Bronchial epithelial cell (primary cell): Measurements from ENCODE around the gene ETV6. TPM values are rescaled to one million over a fixed set of nuclear protein-coding genes. Genes with fewer than 3 reads are reported as not detected.

ENCODE experiments used
- DNase-seq: peaks from one replicate; pipeline ENCODE4 v3.0.0-alpha.2; 2010; ENCODE audit warnings: low read depth
- FAIRE-seq: peaks from 2 replicates; lab custom pipeline; 2011; peaks lifted over from hg19 to GRCh38; lab: Jason Lieb, UNC
- H3K27me3 ChIP-seq: 2 replicates; pipeline ENCODE4 v1.5.1; 2011; ENCODE audit warnings: low read length; ENCODE audit not compliant: control insufficient read depth, insufficient read depth
- H3K36me3 ChIP-seq: 2 replicates; pipeline ENCODE4 v1.5.1; 2011; ENCODE audit warnings: low read length; ENCODE audit not compliant: control insufficient read depth, insufficient read depth
- H3K4me3 ChIP-seq: 2 replicates; pipeline ENCODE4 v1.5.1; 2011; ENCODE audit warnings: mild to moderate bottlenecking, low read depth, low read length, control low read depth
- total RNA-seq: library from RNA; depleted of rRNA; stranded (reverse); fragments of >200 nt; gene quantifications from 2 replicates; pipeline ENCODE4 v1.2.1, GENCODE V29; 2014
- TF ChIP-seq, protein P1 (sequence below): IDR thresholded peaks from 2 replicates; pipeline ENCODE4 v1.5.1; 2011; ENCODE audit warnings: mild to moderate bottlenecking, moderate library complexity, low read length, control low read depth, inconsistent platforms; ENCODE audit not compliant: insufficient read depth, severe bottlenecking

ETV6 gene
- total RNA-seq, 1 donor from 2014 or later, result 2.6 TPM

DNA sequence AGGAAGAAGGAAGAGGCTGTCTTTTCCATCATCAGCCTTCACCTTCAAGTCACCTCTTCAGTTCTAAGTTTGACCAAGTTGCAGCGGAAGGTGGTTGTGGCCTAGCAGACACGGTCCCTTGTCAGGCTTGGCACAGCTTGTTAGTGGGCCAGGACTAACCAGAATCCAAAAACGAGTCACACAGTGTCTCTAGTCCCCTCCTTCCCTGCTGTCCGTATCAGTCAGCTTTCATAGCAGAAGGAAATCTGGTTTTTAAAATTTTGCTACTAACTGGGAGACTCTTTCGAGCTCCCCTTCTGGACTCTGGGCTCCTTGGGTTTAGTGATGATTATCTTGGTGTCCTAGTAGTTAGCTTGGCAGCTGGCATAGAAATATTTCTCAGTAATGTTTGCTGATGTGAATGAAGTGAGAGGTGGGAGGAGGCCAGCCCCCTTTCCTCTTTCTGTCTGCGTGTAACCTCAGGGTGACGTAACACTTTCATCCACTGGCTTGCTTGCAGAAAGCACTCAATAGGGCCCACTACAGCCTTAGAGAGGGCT, 3.8 kb downstream of the ETV6 start:
- no peak overlapping the region for H3K4me3 ChIP-seq
- FAIRE-seq (no peak), DNase-seq (no peak)
- H3K36me3 ChIP-seq, result no peaks in the 10 kb centered on the region
- no peaks in the 10 kb centered on the region for H3K27me3 ChIP-seq
- TF ChIP-seq, protein P1, sequence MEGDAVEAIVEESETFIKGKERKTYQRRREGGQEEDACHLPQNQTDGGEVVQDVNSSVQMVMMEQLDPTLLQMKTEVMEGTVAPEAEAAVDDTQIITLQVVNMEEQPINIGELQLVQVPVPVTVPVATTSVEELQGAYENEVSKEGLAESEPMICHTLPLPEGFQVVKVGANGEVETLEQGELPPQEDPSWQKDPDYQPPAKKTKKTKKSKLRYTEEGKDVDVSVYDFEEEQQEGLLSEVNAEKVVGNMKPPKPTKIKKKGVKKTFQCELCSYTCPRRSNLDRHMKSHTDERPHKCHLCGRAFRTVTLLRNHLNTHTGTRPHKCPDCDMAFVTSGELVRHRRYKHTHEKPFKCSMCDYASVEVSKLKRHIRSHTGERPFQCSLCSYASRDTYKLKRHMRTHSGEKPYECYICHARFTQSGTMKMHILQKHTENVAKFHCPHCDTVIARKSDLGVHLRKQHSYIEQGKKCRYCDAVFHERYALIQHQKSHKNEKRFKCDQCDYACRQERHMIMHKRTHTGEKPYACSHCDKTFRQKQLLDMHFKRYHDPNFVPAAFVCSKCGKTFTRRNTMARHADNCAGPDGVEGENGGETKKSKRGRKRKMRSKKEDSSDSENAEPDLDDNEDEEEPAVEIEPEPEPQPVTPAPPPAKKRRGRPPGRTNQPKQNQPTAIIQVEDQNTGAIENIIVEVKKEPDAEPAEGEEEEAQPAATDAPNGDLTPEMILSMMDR, result no peak

- FAIRE-seq (no peak), DNase-seq (no peak)
- TF ChIP-seq, protein P1, result no peak
- H3K4me3 ChIP-seq, result no peak overlapping the region
- no peaks in the 10 kb centered on the region for H3K36me3 ChIP-seq
- no peaks in the 10 kb centered on the region for H3K27me3 ChIP-seq
Measured at GRCh38 chr12:11654338-11654737, 4.9 kb downstream of the ETV6 start.

- no peaks in the 10 kb centered on the region for H3K36me3 ChIP-seq
- H3K27me3 ChIP-seq, result no peaks in the 10 kb centered on the region
- FAIRE-seq, result no peak
- DNase-seq, result no peak
- no peak overlapping the region for H3K4me3 ChIP-seq
- TF ChIP-seq, protein P1, result no peak
Measured at GRCh38 chr12:11654802-11655201, 5.3 kb downstream of the ETV6 start.

DNA sequence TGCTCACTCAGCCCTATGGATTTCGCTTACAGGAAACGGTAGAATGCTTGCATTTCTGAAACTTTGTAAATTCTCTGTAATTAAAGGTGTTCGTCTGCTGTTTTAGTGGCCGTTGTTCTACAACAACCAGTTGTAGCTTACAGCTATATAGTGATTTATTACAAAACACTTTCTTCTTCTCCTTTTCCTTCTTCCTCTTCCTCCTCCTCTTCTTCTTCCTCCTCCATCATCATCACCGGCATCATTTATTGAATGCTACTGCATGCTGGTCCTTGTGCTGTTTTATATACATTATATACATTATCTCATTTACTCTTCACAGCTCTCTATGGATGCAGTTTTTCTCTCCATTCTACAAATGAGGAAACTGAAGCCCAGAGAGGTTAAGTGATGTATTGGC, 6.4 kb downstream of the ETV6 start:
- DNase-seq, result no peak
- no peaks in the 10 kb centered on the region for H3K36me3 ChIP-seq
- TF ChIP-seq, protein P1, result no peak
- FAIRE-seq, result no peak
- no peak overlapping the region for H3K4me3 ChIP-seq
- H3K27me3 ChIP-seq, result no peaks in the 10 kb centered on the region

- FAIRE-seq, result no peak
- H3K27me3 ChIP-seq, result no peaks in the 10 kb centered on the region
- TF ChIP-seq, protein P1, result no peak
- no peaks in the 10 kb centered on the region for H3K36me3 ChIP-seq
- DNase-seq, result peak; percentile 54
- no peak overlapping the region for H3K4me3 ChIP-seq
Measured at GRCh38 chr12:11656550-11656949, 7.1 kb downstream of the ETV6 start.

- Histone ChIP-seq H3K36me3 (no peaks in the 10 kb centered on the region), H3K4me3 (no peak overlapping the region), H3K27me3 (no peaks in the 10 kb centered on the region)
- FAIRE-seq (no peak), DNase-seq (no peak)
- TF ChIP-seq, protein P1, result no peak
Measured at GRCh38 chr12:11657511-11657910, 8.0 kb downstream of the ETV6 start.
